ENCODE data around the gene MAFF.

GRCh38 chr22:38155703-38156102 is 46.1 kb upstream of the MAFF start:
- TF ChIP-seq, protein P1, sequence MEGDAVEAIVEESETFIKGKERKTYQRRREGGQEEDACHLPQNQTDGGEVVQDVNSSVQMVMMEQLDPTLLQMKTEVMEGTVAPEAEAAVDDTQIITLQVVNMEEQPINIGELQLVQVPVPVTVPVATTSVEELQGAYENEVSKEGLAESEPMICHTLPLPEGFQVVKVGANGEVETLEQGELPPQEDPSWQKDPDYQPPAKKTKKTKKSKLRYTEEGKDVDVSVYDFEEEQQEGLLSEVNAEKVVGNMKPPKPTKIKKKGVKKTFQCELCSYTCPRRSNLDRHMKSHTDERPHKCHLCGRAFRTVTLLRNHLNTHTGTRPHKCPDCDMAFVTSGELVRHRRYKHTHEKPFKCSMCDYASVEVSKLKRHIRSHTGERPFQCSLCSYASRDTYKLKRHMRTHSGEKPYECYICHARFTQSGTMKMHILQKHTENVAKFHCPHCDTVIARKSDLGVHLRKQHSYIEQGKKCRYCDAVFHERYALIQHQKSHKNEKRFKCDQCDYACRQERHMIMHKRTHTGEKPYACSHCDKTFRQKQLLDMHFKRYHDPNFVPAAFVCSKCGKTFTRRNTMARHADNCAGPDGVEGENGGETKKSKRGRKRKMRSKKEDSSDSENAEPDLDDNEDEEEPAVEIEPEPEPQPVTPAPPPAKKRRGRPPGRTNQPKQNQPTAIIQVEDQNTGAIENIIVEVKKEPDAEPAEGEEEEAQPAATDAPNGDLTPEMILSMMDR (IDR thresholded peaks at IDR 0.05) = no peak
- TF ChIP-seq POLR2A (IDR thresholded peaks at IDR 0.05) = no peak

All from thyroid gland (tissue), 4 donors.